Natural killer cell (primary cell): ENCODE data around the gene CACNA2D3. TPM values are rescaled to one million over a fixed set of nuclear protein-coding genes. Genes with fewer than 3 reads are reported as not detected.

Experiments used
- ATAC-seq, 3 donors: fragments of 150-1000 bp in 2 of 3; fragments of 200-7000 bp in 1 of 3; cut with Tn5 transposase; 1 replicate in 1 of 3; 2 replicates in 2 of 3; pipeline ENCODE4 v1.10.0; 2021; ENCODE audit warnings: mild to moderate bottlenecking in 2 of 3, moderate library complexity in 2 of 3
- DNase-seq, 2 donors: peaks; one replicate each; pipeline versions ENCODE4 v3.0.0 to v3.0.0-alpha.2; 2013 to 2021; ENCODE audit warnings: mixed read lengths in 1 of 2
- H3K27ac ChIP-seq: one replicate; pipeline ENCODE4 v1.5.1; 2013; ENCODE audit warnings: mild to moderate bottlenecking, low read length
- H3K27me3 ChIP-seq: one replicate; pipeline ENCODE4 v1.6.1; 2013; ENCODE audit warnings: low read length; ENCODE audit not compliant: control insufficient read depth, insufficient read depth
- H3K36me3 ChIP-seq: one replicate; pipeline ENCODE4 v1.6.1; 2013; ENCODE audit warnings: low read length; ENCODE audit not compliant: control insufficient read depth, insufficient read depth
- H3K4me1 ChIP-seq: one replicate; pipeline ENCODE4 v1.6.1; 2013; ENCODE audit warnings: low read length; ENCODE audit not compliant: control insufficient read depth, insufficient read depth
- H3K4me3 ChIP-seq: one replicate; pipeline ENCODE4 v1.5.1; 2013; ENCODE audit warnings: low read length
- H3K9me3 ChIP-seq: one replicate; pipeline ENCODE4 v1.6.1; 2013; ENCODE audit warnings: low read length; ENCODE audit not compliant: control insufficient read depth, insufficient read depth
- H3K27ac Mint-ChIP-seq, 2 donors: one replicate each; pipeline ENCODE4 v1.8.0; 2022; ENCODE audit warnings: mild to moderate bottlenecking in 2 of 2, mixed read lengths in 2 of 2, moderate library complexity in 1 of 2
- H3K27me3 Mint-ChIP-seq, 2 donors: one replicate each; pipeline ENCODE4 v1.8.0; 2022; ENCODE audit warnings: low read depth in 2 of 2, mixed read lengths in 2 of 2
- H3K36me3 Mint-ChIP-seq: one replicate; pipeline ENCODE4 v1.8.0; 2022; ENCODE audit warnings: mixed read lengths
- H3K4me1 Mint-ChIP-seq, 2 donors: one replicate each; pipeline ENCODE4 v1.8.0; 2022; ENCODE audit warnings: mixed read lengths in 2 of 2
- H3K4me3 Mint-ChIP-seq: one replicate; pipeline ENCODE4 v1.8.0; 2022; ENCODE audit warnings: mild to moderate bottlenecking, moderate library complexity, mixed read lengths
- H3K9me3 Mint-ChIP-seq, 2 donors: one replicate each; pipeline ENCODE4 v1.8.0; 2022; ENCODE audit warnings: mixed read lengths in 2 of 2
- WGBS: methylation state at CpG from one replicate; pipeline ENCODE4 v1.1.7; 2013; ENCODE audit warnings: missing lambda C conversion rate; ENCODE audit not compliant: insufficient coverage; 5-methylcytosine and 5-hydroxymethylcytosine counted together
- intact Hi-C: fragments of 100-400 bp; cut with micrococcal nuclease; formaldehyde crosslinking; loops from one replicate; pipeline ENCODE4 v1.14.2; 2022
- total RNA-seq, 4 donors: library from RNA; stranded (reverse); fragments of 120-200 nt in 1 of 4; gene quantifications; one replicate each; pipeline versions ENCODE4 v1.2.3 to v1.2.4, GENCODE V29; 2013 to 2022
- TF ChIP-seq, protein P1 (sequence below): fragments of 200-600 bp; IDR thresholded peaks from one replicate; pipeline ENCODE4 v1.8.0; 2022; ENCODE audit warnings: antibody characterized with exemption

Gene CACNA2D3
- total RNA-seq, 3 donors from 2014 or later (not counting 1 experiment from before 2014, with no cell fraction given), result 0.49 TPM; not detected in 2

DNA sequence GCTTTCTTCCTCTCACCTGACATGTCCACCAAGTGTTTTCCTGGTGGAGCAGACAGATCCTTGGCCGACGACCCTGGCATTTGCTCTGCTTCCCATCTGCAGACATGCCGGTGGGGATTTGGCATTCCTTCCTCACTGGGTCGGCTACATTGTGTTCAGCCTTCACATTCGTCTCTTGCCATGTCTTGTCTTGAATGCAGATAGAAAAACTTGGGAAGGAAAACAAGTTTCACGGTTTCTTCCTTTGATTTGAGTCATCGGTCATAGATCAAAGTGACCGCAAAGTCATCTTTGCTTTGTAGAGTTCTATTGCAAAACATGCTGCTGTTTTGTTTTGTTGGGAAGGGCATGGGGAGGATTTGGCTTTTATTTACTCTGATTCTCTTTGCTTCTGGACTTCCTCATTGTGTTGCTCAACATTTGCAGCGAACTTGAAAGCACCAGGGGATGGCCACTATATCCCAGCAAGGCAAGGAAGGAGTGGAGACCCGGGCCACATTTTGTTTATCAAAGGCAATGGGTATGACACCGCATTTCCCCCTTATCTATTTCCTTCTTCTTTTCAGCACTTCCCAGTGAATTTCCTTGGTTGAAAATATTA lies 321.3 kb downstream of the CACNA2D3 start:
- Histone ChIP-seq H3K27me3 (no peaks in the 10 kb centered on the region), H3K4me1 (no peaks in the 10 kb centered on the region), H3K36me3 (no peaks in the 10 kb centered on the region), H3K9me3 (no peaks in the 10 kb centered on the region), H3K4me3 (no peak overlapping the region), H3K27ac (no peak overlapping the region)
- Mint-ChIP-seq H3K27ac (no peak overlapping the region), H3K36me3 (no peaks in the 10 kb centered on the region), H3K4me3 (no peak overlapping the region), H3K27me3 (no peaks in the 10 kb centered on the region), H3K9me3 (no peaks in the 10 kb centered on the region), H3K4me1 (no peaks in the 10 kb centered on the region)
- WGBS, result 69% methylated on average over 11 of the region's 11 CpGs
- DNase-seq (no peak), ATAC-seq (no peak)
- TF ChIP-seq, protein P1, sequence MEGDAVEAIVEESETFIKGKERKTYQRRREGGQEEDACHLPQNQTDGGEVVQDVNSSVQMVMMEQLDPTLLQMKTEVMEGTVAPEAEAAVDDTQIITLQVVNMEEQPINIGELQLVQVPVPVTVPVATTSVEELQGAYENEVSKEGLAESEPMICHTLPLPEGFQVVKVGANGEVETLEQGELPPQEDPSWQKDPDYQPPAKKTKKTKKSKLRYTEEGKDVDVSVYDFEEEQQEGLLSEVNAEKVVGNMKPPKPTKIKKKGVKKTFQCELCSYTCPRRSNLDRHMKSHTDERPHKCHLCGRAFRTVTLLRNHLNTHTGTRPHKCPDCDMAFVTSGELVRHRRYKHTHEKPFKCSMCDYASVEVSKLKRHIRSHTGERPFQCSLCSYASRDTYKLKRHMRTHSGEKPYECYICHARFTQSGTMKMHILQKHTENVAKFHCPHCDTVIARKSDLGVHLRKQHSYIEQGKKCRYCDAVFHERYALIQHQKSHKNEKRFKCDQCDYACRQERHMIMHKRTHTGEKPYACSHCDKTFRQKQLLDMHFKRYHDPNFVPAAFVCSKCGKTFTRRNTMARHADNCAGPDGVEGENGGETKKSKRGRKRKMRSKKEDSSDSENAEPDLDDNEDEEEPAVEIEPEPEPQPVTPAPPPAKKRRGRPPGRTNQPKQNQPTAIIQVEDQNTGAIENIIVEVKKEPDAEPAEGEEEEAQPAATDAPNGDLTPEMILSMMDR, result no peak
- intact Hi-C loops, result no loop called here

DNA sequence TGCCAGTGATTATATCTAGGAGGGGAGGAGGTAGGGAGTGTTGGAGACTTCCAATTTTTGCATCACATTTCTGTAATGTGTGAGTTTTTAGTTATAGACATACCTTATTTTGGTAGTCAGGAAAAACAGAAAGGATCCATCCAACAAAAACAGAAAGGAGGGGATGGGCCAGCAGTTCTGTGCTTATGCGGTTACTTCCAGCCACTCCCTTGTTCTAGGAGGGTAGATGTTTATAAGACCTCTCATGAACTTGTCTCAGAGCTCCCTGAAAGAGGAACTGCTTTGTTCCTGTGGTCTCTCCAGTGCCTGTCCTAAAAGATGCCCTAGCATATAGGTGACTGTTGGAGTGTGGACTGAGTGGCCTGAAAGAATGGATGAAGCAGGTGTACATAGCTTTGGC lies 323.3 kb downstream of the CACNA2D3 start:
- no peaks in the 10 kb centered on the region for H3K4me1 Mint-ChIP-seq
- H3K9me3 ChIP-seq, result no peaks in the 10 kb centered on the region

DNA sequence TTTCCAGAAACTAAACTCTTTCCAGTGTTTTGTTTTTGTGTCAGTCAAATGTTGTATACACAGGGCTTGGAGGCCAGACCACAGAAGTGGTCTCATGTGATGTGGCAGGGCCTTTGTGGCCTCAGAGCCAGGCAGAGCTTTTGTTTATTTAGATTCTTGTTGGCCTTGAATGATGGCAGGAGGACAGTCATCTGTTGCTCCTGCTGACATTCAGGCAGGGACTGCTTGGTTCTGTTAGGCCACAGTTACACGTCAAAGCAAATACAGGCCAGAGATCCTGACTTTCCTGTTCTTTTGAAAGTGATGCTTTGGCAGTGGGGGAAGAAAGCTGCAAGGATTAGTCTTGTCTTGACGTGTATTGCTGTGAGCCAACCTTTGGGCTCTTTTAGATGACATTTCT lies 325.1 kb downstream of the CACNA2D3 start:
- Mint-ChIP-seq H3K27me3 (no peaks in the 10 kb centered on the region), H3K36me3 (no peaks in the 10 kb centered on the region), H3K27ac (no peak overlapping the region), H3K4me3 (no peak overlapping the region), H3K4me1 (no peaks in the 10 kb centered on the region), H3K9me3 (peaks cover 0 to 8% of the 10 kb centered on the region in 2 donors)
- H3K9me3 ChIP-seq, result no peaks in the 10 kb centered on the region
- H3K27ac ChIP-seq, result no peak overlapping the region
- no peak for DNase-seq
- H3K4me3 ChIP-seq, result no peak overlapping the region
- intact Hi-C loops, result no loop called here
- no peak for ATAC-seq
- H3K4me1 ChIP-seq, result no peaks in the 10 kb centered on the region
- TF ChIP-seq, protein P1, result no peak
- 75% methylated on average over 2 of the region's 2 CpGs for WGBS
- H3K27me3 ChIP-seq, result no peaks in the 10 kb centered on the region
- no peaks in the 10 kb centered on the region for H3K36me3 ChIP-seq

More for the DNA sequence above, 323.3 kb downstream of the CACNA2D3 start:
- no peaks in the 10 kb centered on the region for H3K27me3 Mint-ChIP-seq
- intact Hi-C loops, result no loop called here
- TF ChIP-seq, protein P1, result no peak
- ATAC-seq (no peak), DNase-seq (no peak)
- no peaks in the 10 kb centered on the region for H3K36me3 Mint-ChIP-seq
- peaks cover 0 to 2% of the 10 kb centered on the region in 2 donors for H3K9me3 Mint-ChIP-seq
- no peaks in the 10 kb centered on the region for H3K4me1 ChIP-seq
- no peak overlapping the region for H3K4me3 Mint-ChIP-seq
- H3K4me3 ChIP-seq, result no peak overlapping the region
- no peaks in the 10 kb centered on the region for H3K36me3 ChIP-seq
- H3K27ac Mint-ChIP-seq, result no peak overlapping the region
- no peaks in the 10 kb centered on the region for H3K27me3 ChIP-seq
- WGBS, result 92% methylated on average over 1 of the region's 1 CpG
- H3K27ac ChIP-seq, result no peak overlapping the region

DNA sequence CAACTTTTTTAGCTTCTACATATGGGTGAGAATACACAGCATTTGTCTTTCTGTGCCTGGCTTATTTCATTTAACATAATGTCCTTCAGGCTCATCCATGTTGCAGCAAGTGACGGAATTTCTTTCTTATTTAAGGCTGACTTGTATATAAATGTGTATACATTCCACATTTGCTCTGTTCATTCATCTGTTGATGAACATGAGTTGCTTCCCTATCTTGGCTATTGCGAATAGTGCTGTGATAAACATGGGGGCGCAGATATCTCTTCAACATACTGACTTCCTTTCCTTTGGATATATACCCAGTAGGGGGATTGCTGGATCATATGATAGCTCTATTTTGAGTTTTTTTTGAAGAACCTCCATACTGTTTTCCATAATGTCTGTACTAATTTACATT lies 332.5 kb downstream of the CACNA2D3 start:
- no peaks in the 10 kb centered on the region for H3K36me3 Mint-ChIP-seq
- DNase-seq, result no peak
- no peak for ATAC-seq
- intact Hi-C loops, result no loop called here
- Histone ChIP-seq H3K4me1 (no peaks in the 10 kb centered on the region), H3K27me3 (no peaks in the 10 kb centered on the region), H3K4me3 (no peak overlapping the region), H3K9me3 (no peaks in the 10 kb centered on the region), H3K27ac (no peak overlapping the region), H3K36me3 (no peaks in the 10 kb centered on the region)
- H3K4me1 Mint-ChIP-seq, result no peaks in the 10 kb centered on the region
- H3K4me3 Mint-ChIP-seq, result no peak overlapping the region
- H3K9me3 Mint-ChIP-seq, result peaks cover 12 to 18% of the 10 kb centered on the region in 2 donors
- H3K27ac Mint-ChIP-seq, result no peak overlapping the region
- 94% methylated on average over 2 of the region's 3 CpGs for WGBS
- H3K27me3 Mint-ChIP-seq, result no peaks in the 10 kb centered on the region
- TF ChIP-seq, protein P1, result no peak
